DOHH2 (cell line): ENCODE data around the gene CLEC10A.

Experiments used
- H3F3A ChIP-seq: fragments of 200-600 bp; sonication (generic), shearing (Covaris generic); 2 replicates; pipeline ENCODE4 v1.6.0; 2016; ENCODE audit warnings: antibody characterized with exemption, mild to moderate bottlenecking; ENCODE audit not compliant: control insufficient read depth, insufficient read depth
- H3K27ac ChIP-seq: fragments of 200-600 bp; sonication (generic); 2 replicates; pipeline ENCODE4 v1.5.1; 2014; ENCODE audit warnings: low read depth, mild to moderate bottlenecking, low read length, moderate library complexity
- H3K27me3 ChIP-seq: fragments of 200-600 bp; sonication (generic); 2 replicates; pipeline ENCODE4 v1.6.1; 2014; ENCODE audit warnings: mild to moderate bottlenecking, low read length, mixed read lengths; ENCODE audit not compliant: control insufficient read depth
- H3K36me3 ChIP-seq: fragments of 200-600 bp; sonication (generic); 2 replicates; pipeline ENCODE4 v1.6.1; 2014; ENCODE audit warnings: mild to moderate bottlenecking, low read length, moderate library complexity, mixed read lengths; ENCODE audit not compliant: control insufficient read depth
- H3K4me1 ChIP-seq: fragments of 200-600 bp; sonication (generic); 2 replicates; pipeline ENCODE4 v1.6.1; 2014; ENCODE audit warnings: mild to moderate bottlenecking, low read length, mixed read lengths; ENCODE audit not compliant: control insufficient read depth
- H3K4me2 ChIP-seq: fragments of 200-600 bp; sonication (generic); 2 replicates; pipeline ENCODE4 v1.6.0; 2014; ENCODE audit warnings: mild to moderate bottlenecking, low read length, moderate library complexity
- H3K4me3 ChIP-seq: fragments of 200-600 bp; sonication (generic); 2 replicates; pipeline ENCODE4 v1.5.1; 2014; ENCODE audit warnings: mild to moderate bottlenecking, low read length, mixed read lengths
- H3K79me2 ChIP-seq: fragments of 200-600 bp; sonication (generic); 2 replicates; pipeline ENCODE4 v1.6.1; 2014; ENCODE audit warnings: mild to moderate bottlenecking, low read length, mixed read lengths; ENCODE audit not compliant: control insufficient read depth
- H3K9me2 ChIP-seq: fragments of 200-600 bp; sonication (generic); replicated peaks from 2 replicates; pipeline ENCODE4 v1.6.1; 2014; ENCODE audit warnings: mild to moderate bottlenecking, low read length, mixed read lengths; ENCODE audit not compliant: control insufficient read depth
- H3K9me3 ChIP-seq: fragments of 200-600 bp; sonication (generic); 2 replicates; pipeline ENCODE4 v1.6.1; 2014; ENCODE audit warnings: antibody characterized with exemption, low read length, mixed read lengths; ENCODE audit not compliant: control insufficient read depth, insufficient read depth
- H4K20me1 ChIP-seq: fragments of 200-600 bp; sonication (generic); 2 replicates; pipeline ENCODE4 v1.6.0; 2014; ENCODE audit warnings: low read depth, mild to moderate bottlenecking, antibody characterized with exemption, low read length, moderate library complexity; ENCODE audit not compliant: control insufficient read depth, insufficient read depth
- CTCF ChIP-seq: fragments of 200-600 bp; sonication (generic); IDR thresholded peaks from one replicate; pipeline ENCODE4 v1.5.1; 2014; ENCODE audit warnings: antibody characterized with exemption, mild to moderate bottlenecking, low read depth, low read length; ENCODE audit not compliant: poor library complexity, severe bottlenecking
- EZH2phosphoT487 ChIP-seq: fragments of 200-600 bp; sonication (generic); IDR thresholded peaks from 2 replicates; pipeline ENCODE4 v1.6.1; 2017; ENCODE audit warnings: borderline replicate concordance, mild to moderate bottlenecking, antibody characterized with exemption, low read length, moderate library complexity, mixed read lengths

Gene CLEC10A

GRCh38 chr17:7114241-7114874 is 34.3 kb upstream of the CLEC10A start, which contains the start of gene ASGR2:
Gene ASGR2 (minus strand): TSS chr17:7114822. CDS start chr17:7114240, 582 bp downstream.
- Histone ChIP-seq H3K4me1 (no peaks in the 10 kb centered on the region), H3K4me2 (no peak within 1 kb of the TSS), H3K36me3 (no peaks in the 10 kb centered on the region), H3K27ac (no peak within 1 kb of the TSS), H4K20me1 (no peaks in the 10 kb centered on the region), H3K27me3 (no peaks in the 10 kb centered on the region), H3K79me2 (no peaks in the 10 kb centered on the region), H3K9me3 (no peaks in the 10 kb centered on the region), H3K9me2 (no peaks in the 10 kb centered on the region), H3K4me3 (no peak within 1 kb of the TSS), H3F3A (no peaks in the 10 kb centered on the region)
- TF ChIP-seq CTCF: no peak
- TF ChIP-seq EZH2phosphoT487: no peak

- no peaks in the 10 kb centered on the region for H3K79me2 ChIP-seq
- no peak overlapping the region for H3K27ac ChIP-seq
- no peaks in the 10 kb centered on the region for H3K9me3 ChIP-seq
- TF ChIP-seq EZH2phosphoT487 (no peak), CTCF (no peak)
- H3K4me1 ChIP-seq: no peaks in the 10 kb centered on the region
- H3K4me2 ChIP-seq: no peak overlapping the region
- H3K9me2 ChIP-seq: no peaks in the 10 kb centered on the region
- no peaks in the 10 kb centered on the region for H4K20me1 ChIP-seq
- no peaks in the 10 kb centered on the region for H3F3A ChIP-seq
- H3K4me3 ChIP-seq: no peak overlapping the region
- no peaks in the 10 kb centered on the region for H3K36me3 ChIP-seq
- no peaks in the 10 kb centered on the region for H3K27me3 ChIP-seq
These were observed 33.4 kb upstream of the CLEC10A start for GRCh38 chr17:7113273-7114071.

- no peaks in the 10 kb centered on the region for H3K9me3 ChIP-seq
- no peak overlapping the region for H3K4me3 ChIP-seq
- H3K27me3 ChIP-seq: no peaks in the 10 kb centered on the region
- no peaks in the 10 kb centered on the region for H3K36me3 ChIP-seq
- no peak overlapping the region for H3K27ac ChIP-seq
- no peaks in the 10 kb centered on the region for H4K20me1 ChIP-seq
- no peak for TF ChIP-seq EZH2phosphoT487
- TF ChIP-seq CTCF: no peak
- no peak overlapping the region for H3K4me2 ChIP-seq
- no peaks in the 10 kb centered on the region for H3K4me1 ChIP-seq
- H3K9me2 ChIP-seq: no peaks in the 10 kb centered on the region
- no peaks in the 10 kb centered on the region for H3F3A ChIP-seq
- no peaks in the 10 kb centered on the region for H3K79me2 ChIP-seq
These were observed 32.6 kb upstream of the CLEC10A start for GRCh38 chr17:7112510-7113108.
